GM12878 (cell line): Measurements from ENCODE around the gene CYP46A1. TPM values are rescaled to one million over a fixed set of nuclear protein-coding genes. Genes with fewer than 3 reads are reported as not detected.

ENCODE experiments used
- ATAC-seq: fragments of 200-7000 bp; cut with Tn5 transposase; 3 replicates; pipeline ENCODE4 v1.9.1; 2020; ENCODE audit warnings: mild to moderate bottlenecking, moderate library complexity
- BruUV-seq: library from RNA; stranded (reverse); fragments of 400-500 nt; replicated peaks from 2 replicates; lab custom pipeline; 2021; lab: Mats Ljungman, UMichigan
- CTCF ChIA-PET: fragments of 300-600 bp; sonication (Branson Sonifier 250); formaldehyde crosslinking; extraction: SDS; loops from one replicate; lab custom pipeline; 2021; ENCODE audit warnings: inconsistent platforms; lab: Yijun Ruan, JAX
- POLR2A ChIA-PET: fragments of 350-600 bp; formaldehyde crosslinking; extraction: SDS; loops from one replicate; lab custom pipeline; 2021; ENCODE audit warnings: inconsistent platforms; lab: Charles Lee
- RAD21 ChIA-PET: fragments of 300-600 bp; sonication (Branson Sonifier 250); formaldehyde crosslinking; loops from one replicate; lab custom pipeline; 2023; ENCODE audit warnings: antibody characterized with exemption; ENCODE audit not compliant: unreplicated experiment; lab: Charles Lee
- SMC1A ChIA-PET: fragments of 300-600 bp; sonication (Branson Sonifier 250); formaldehyde crosslinking; loops from one replicate; lab custom pipeline; 2023; ENCODE audit not compliant: unreplicated experiment, uncharacterized antibody; lab: Charles Lee
- DNase-seq: peaks from one replicate; pipeline ENCODE4 v3.0.0-alpha.2; 2011; ENCODE audit warnings: low read depth, low spot score
- FAIRE-seq: peaks from 3 replicates; lab custom pipeline; 2011; peaks lifted over from hg19 to GRCh38; lab: Jason Lieb, UNC
- H2AFZ ChIP-seq: 2 replicates; pipeline ENCODE4 v1.6.0; 2011; ENCODE audit warnings: low read depth, low read length, control low read depth; ENCODE audit not compliant: control insufficient read depth
- H3K27ac ChIP-seq: 2 replicates; pipeline ENCODE4 v1.5.1; 2011; ENCODE audit warnings: control low read depth; ENCODE audit not compliant: control insufficient read depth, insufficient read depth
- H3K27me3 ChIP-seq, 2 experiments: replicated peaks in 1 of 2; 2 replicates each; pipeline versions ENCODE4 v1.6.0 to v1.6.1; 2011; ENCODE audit warnings: low read length in 1 of 2; ENCODE audit not compliant: control insufficient read depth in 2 of 2, insufficient read depth in 2 of 2
- H3K36me3 ChIP-seq, 2 experiments: 2 replicates each; pipeline ENCODE4 v1.5.1; 2011; ENCODE audit warnings: low read length in 1 of 2; ENCODE audit not compliant: control insufficient read depth in 2 of 2, insufficient read depth in 2 of 2
- H3K4me1 ChIP-seq: 2 replicates; pipeline ENCODE4 v1.6.1; 2011; ENCODE audit warnings: mild to moderate bottlenecking, low read length, moderate library complexity, mixed read lengths; ENCODE audit not compliant: control insufficient read depth, insufficient read depth
- H3K4me2 ChIP-seq: 2 replicates; pipeline ENCODE4 v1.6.0; 2011; ENCODE audit warnings: control low read depth; ENCODE audit not compliant: control insufficient read depth, insufficient read depth
- H3K4me3 ChIP-seq: fragments of 200-600 bp; sonication (generic); 2 replicates; pipeline ENCODE4 v1.5.1; 2016
- H3K79me2 ChIP-seq: 2 replicates; pipeline ENCODE4 v1.6.0; 2011; ENCODE audit warnings: low read length; ENCODE audit not compliant: control insufficient read depth, insufficient read depth
- H3K9ac ChIP-seq: 2 replicates; pipeline ENCODE4 v1.8.0; 2011; ENCODE audit warnings: low read length, control low read depth, mixed read lengths; ENCODE audit not compliant: control insufficient read depth, insufficient read depth
- H3K9me3 ChIP-seq: replicated peaks from 3 replicates; pipeline ENCODE4 v1.5.1; 2011; ENCODE audit warnings: mild to moderate bottlenecking, low read length; ENCODE audit not compliant: control insufficient read depth, insufficient read depth
- H4K20me1 ChIP-seq: 2 replicates; pipeline ENCODE4 v1.6.0; 2011; ENCODE audit not compliant: control insufficient read depth, insufficient read depth
- BCL11A ChIP-seq: IDR thresholded peaks from 2 replicates; pipeline ENCODE4 v1.6.1; 2011; ENCODE audit warnings: low read depth, low read length
- GABPA ChIP-seq: IDR thresholded peaks from 2 replicates; pipeline ENCODE4 v1.6.1; 2014; ENCODE audit warnings: antibody characterized with exemption, low read depth, mild to moderate bottlenecking, inconsistent platforms
- MTA3 ChIP-seq: IDR thresholded peaks from 2 replicates; pipeline ENCODE4 v1.6.1; 2012; ENCODE audit warnings: low read length, inconsistent platforms, borderline replicate concordance
- MYB ChIP-seq: fragments of 150-350 bp; IDR thresholded peaks from 2 replicates; pipeline ENCODE4 v1.6.1; 2014; ENCODE audit warnings: mild to moderate bottlenecking, low read depth, low read length, borderline replicate concordance
- NFIC ChIP-seq: IDR thresholded peaks from 2 replicates; pipeline ENCODE4 v1.6.1; 2012; ENCODE audit warnings: low read depth, mild to moderate bottlenecking, inconsistent platforms, low read length, moderate library complexity
- NFYA ChIP-seq: IDR thresholded peaks from 2 replicates; pipeline ENCODE4 v1.6.1; 2011; ENCODE audit warnings: low read depth, mild to moderate bottlenecking, low read length, improper control_type of control experiment, borderline replicate concordance
- NR2C2 ChIP-seq: IDR thresholded peaks from 2 replicates; pipeline ENCODE4 v1.6.1; 2011; ENCODE audit warnings: borderline replicate concordance, low read depth; ENCODE audit not compliant: control insufficient read depth, insufficient read length
- PKNOX1 ChIP-seq: fragments of 450-650 bp; IDR thresholded peaks from 2 replicates; pipeline ENCODE4 v1.6.1; 2016; ENCODE audit warnings: mild to moderate bottlenecking
- PML ChIP-seq: IDR thresholded peaks from 2 replicates; pipeline ENCODE4 v1.6.1; 2012; ENCODE audit warnings: low read length, inconsistent platforms
- RAD51 ChIP-seq: fragments of 450-650 bp; IDR thresholded peaks from 2 replicates; pipeline ENCODE4 v1.6.1; 2016; ENCODE audit warnings: moderate library complexity, mild to moderate bottlenecking, inconsistent platforms
- SMAD5 ChIP-seq: IDR thresholded peaks from 2 replicates; pipeline ENCODE4 v1.6.1; 2016; ENCODE audit warnings: antibody characterized with exemption, low read depth
- SMARCA5 ChIP-seq: fragments of 450-650 bp; IDR thresholded peaks from 2 replicates; pipeline ENCODE4 v1.6.1; 2017; ENCODE audit warnings: mild to moderate bottlenecking
- SUPT20H ChIP-seq: IDR thresholded peaks from 2 replicates; pipeline ENCODE4 v1.6.1; 2011; ENCODE audit warnings: low read depth, mild to moderate bottlenecking, low read length, moderate library complexity, borderline replicate concordance; ENCODE audit not compliant: control insufficient read depth
- TARDBP ChIP-seq: IDR thresholded peaks from 2 replicates; pipeline ENCODE4 v1.6.1; 2016; ENCODE audit warnings: borderline replicate concordance
- TCF12 ChIP-seq: IDR thresholded peaks from 2 replicates; pipeline ENCODE4 v1.6.1; 2011; ENCODE audit warnings: low read depth, mild to moderate bottlenecking, low read length
- TCF7 ChIP-seq: IDR thresholded peaks from 2 replicates; pipeline ENCODE4 v1.6.1; 2014; ENCODE audit warnings: antibody characterized with exemption, borderline replicate concordance
- ZNF274 ChIP-seq: IDR thresholded peaks from one replicate; pipeline ENCODE4 v1.8.0; 2011; ENCODE audit not compliant: insufficient read length, insufficient read depth
- WGBS: methylation state at CpG from one replicate; pipeline ENCODE4 v1.1.6; 2016; ENCODE audit warnings: low lambda C conversion rate; ENCODE audit not compliant: insufficient replicate concordance, insufficient coverage; ENCODE audit errors: missing lambda C conversion rate; 5-methylcytosine and 5-hydroxymethylcytosine counted together
- in situ Hi-C: fragments of 300-500 bp; cut with MboI; formaldehyde crosslinking; loops from 9 replicates; pipeline ENCODE4 v1.14.3; 2018; ENCODE audit warnings: mixed read lengths
- intact Hi-C: fragments of 100-400 bp; cut with micrococcal nuclease; formaldehyde crosslinking; loops from one replicate; pipeline ENCODE4 v1.14.2; 2022; ENCODE audit not compliant: unreplicated experiment
- polyA plus RNA-seq, 11 experiments: library from polyadenylated mRNA; depleted of rRNA in 4 of 11; unstranded in 6 of 11; stranded (reverse) in 5 of 11; fragments of >200 nt; fragmentation: Nextera tagmentation in 4 of 11; fragmentation: Illumina TruSeq in 1 of 11; extraction: Ambion mirVana in 4 of 11; extraction: Trizol in 1 of 11; gene quantifications; 1 replicate in 1 of 11; 2 replicates in 10 of 11; pipeline versions ENCODE4 v1.2.1 to v1.2.3, GENCODE V29; 2011 to 2016; ENCODE audit warnings: inconsistent platforms in 2 of 11, missing spikeins in 2 of 11, low read depth in 1 of 11
- total RNA-seq, 4 experiments: library from RNA; depleted of rRNA in 3 of 4; stranded (reverse); fragments of >200 nt in 3 of 4; fragmentation: Illumina TruSeq in 1 of 4; extraction: Trizol in 1 of 4; gene quantifications; 2 replicates each; pipeline versions ENCODE4 v1.2.1 to v1.2.3, GENCODE V29; 2013 to 2021
- TF ChIP-seq, protein P1 (sequence below): fragments of 450-650 bp; formaldehyde crosslinking; IDR thresholded peaks from 2 replicates; pipeline ENCODE4 v1.4.0; 2020; ENCODE audit warnings: mild to moderate bottlenecking, moderate library complexity

CYP46A1 gene
- total and polyA plus RNA-seq, 10 of the 15 experiments (the other 5 are each of a cell fraction or from before 2014, with no cell fraction given): 0.04 to 0.11 TPM; not detected in 8

DNA sequence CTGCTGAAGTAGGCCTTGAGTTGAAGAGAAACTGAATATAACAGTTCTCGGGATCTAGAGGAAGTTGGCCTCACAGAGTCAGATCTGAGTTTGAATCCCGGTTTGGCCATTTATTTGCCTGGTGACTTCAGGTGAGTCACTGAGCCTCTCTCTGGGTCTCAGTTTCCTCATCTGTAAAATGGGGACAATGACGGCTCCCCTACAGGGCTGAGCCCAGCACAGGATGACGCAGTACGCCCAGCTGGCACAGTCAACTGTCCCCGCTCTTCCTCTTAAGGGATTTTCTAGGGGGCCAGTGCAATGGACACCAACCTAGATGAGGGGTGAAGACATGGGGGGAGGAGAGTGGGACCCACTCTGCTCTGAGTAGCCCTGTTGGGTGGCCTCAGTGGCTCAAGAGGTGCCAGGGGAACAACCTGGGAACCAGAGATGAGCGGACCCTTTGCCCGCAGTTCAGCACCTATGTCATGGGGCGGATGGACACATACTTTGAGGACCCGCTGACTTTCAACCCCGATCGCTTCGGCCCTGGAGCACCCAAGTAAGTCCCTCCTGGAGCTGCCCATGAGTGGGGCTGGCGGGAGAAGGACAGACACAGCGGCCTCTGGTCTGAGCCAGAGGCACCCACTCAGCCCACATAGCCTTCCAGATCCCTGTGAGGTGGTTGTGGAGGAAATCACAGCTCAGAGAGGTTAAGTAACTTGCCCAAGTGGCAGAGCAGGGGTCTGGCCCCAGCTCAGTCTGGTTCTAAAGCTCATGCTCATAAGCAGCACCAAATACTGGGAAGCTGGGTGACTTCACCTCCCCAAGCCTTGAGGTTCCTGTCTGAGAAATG lies 41.1 kb downstream of the CYP46A1 start (continued):
- TF ChIP-seq MYB (no peak), NFYA (no peak)
- TF ChIP-seq, protein P1, sequence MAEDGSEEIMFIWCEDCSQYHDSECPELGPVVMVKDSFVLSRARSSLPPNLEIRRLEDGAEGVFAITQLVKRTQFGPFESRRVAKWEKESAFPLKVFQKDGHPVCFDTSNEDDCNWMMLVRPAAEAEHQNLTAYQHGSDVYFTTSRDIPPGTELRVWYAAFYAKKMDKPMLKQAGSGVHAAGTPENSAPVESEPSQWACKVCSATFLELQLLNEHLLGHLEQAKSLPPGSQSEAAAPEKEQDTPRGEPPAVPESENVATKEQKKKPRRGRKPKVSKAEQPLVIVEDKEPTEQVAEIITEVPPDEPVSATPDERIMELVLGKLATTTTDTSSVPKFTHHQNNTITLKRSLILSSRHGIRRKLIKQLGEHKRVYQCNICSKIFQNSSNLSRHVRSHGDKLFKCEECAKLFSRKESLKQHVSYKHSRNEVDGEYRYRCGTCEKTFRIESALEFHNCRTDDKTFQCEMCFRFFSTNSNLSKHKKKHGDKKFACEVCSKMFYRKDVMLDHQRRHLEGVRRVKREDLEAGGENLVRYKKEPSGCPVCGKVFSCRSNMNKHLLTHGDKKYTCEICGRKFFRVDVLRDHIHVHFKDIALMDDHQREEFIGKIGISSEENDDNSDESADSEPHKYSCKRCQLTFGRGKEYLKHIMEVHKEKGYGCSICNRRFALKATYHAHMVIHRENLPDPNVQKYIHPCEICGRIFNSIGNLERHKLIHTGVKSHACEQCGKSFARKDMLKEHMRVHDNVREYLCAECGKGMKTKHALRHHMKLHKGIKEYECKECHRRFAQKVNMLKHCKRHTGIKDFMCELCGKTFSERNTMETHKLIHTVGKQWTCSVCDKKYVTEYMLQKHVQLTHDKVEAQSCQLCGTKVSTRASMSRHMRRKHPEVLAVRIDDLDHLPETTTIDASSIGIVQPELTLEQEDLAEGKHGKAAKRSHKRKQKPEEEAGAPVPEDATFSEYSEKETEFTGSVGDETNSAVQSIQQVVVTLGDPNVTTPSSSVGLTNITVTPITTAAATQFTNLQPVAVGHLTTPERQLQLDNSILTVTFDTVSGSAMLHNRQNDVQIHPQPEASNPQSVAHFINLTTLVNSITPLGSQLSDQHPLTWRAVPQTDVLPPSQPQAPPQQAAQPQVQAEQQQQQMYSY: no peak

- FAIRE-seq: no peak
- Histone ChIP-seq H3K36me3 (no peaks in the 10 kb centered on the region), H4K20me1 (no peaks in the 10 kb centered on the region), H2AFZ (no peak overlapping the region), H3K27me3 (no peaks in the 10 kb centered on the region; a peak in 4 of 4 replicates), H3K4me2 (no peak overlapping the region), H3K9me3 (no peaks in the 10 kb centered on the region), H3K4me3 (no peak overlapping the region), H3K79me2 (no peaks in the 10 kb centered on the region), H3K9ac (no peak overlapping the region), H3K27ac (no peak overlapping the region), H3K4me1 (no peaks in the 10 kb centered on the region)
- ChIA-PET RAD21 (no interaction called here), SMC1A (no interaction called here), POLR2A (interaction anchor here (0.5 kb wide), 1 partner anchor 156 kb away, joined by 3 read pairs; no protein-coding TSS in a partner anchor), CTCF (no interaction called here)
- intact Hi-C loops (no loop called here), in situ Hi-C loops (no loop called here)
- ATAC-seq: no peak
- WGBS: 40% methylated on average over 14 of the region's 18 CpGs
- no TSS peak for BruUV-seq
- no peak for DNase-seq
- TF ChIP-seq SUPT20H (no peak), BCL11A (no peak), GABPA (no peak), TCF7 (no peak), NFIC (no peak), SMARCA5 (no peak), SMAD5 (no peak), ZNF274 (no peak), TARDBP (no peak), RAD51 (no peak), NR2C2 (no peak), PML (no peak), TCF12 (no peak), MTA3 (no peak), PKNOX1 (no peak)
These were observed 41.9 kb downstream of the CYP46A1 start for GRCh38 chr14:99725774-99726537.
